ENCODE measurements around the gene NR3C2.
"Not testable (repeated sequence)": the region's sequence is repeated elsewhere in the genome, so short reads cannot be mapped to it uniquely, and the experiment has no call there.

The NR3C2 gene

GRCh38 chr4:148330161-148330560 is 112.1 kb downstream of the NR3C2 start:
- H3K4me3 ChIP-seq (ENCODE audit: low read depth, low read length), result no peak overlapping the region
- no peak for DNase-seq (ENCODE audit: low read depth)
- no peak for TF ChIP-seq CTCF (conservative IDR thresholded peaks at IDR 0.05; ENCODE audit: low read depth, low read length)

- TF ChIP-seq CTCF (conservative IDR thresholded peaks at IDR 0.05; ENCODE audit: low read depth, low read length), result no peak
These were observed 112.5 kb downstream of the NR3C2 start for GRCh38 chr4:148329751-148330150.

GRCh38 chr4:148327683-148328082 is 114.5 kb downstream of the NR3C2 start:
- no peak for TF ChIP-seq CTCF (conservative IDR thresholded peaks at IDR 0.05; ENCODE audit: low read depth, low read length)
- no peak overlapping the region for H3K4me3 ChIP-seq (ENCODE audit: low read depth, low read length)
- DNase-seq (ENCODE audit: low read depth), result no peak

More at GRCh38 chr4:148329751-148330150, 112.5 kb downstream of the NR3C2 start:
- no peak for DNase-seq (ENCODE audit: low read depth)
- no peak overlapping the region for H3K4me3 ChIP-seq (ENCODE audit: low read depth, low read length)

- DNase-seq (ENCODE audit: low read depth); H3K4me3 ChIP-seq (ENCODE audit: low read depth, low read length): not testable (repeated sequence)
These were observed 118.9 kb downstream of the NR3C2 start for GRCh38 chr4:148323316-148323715.

- peak; percentile 7 for DNase-seq (ENCODE audit: low read depth)
- no peak for TF ChIP-seq CTCF (conservative IDR thresholded peaks at IDR 0.05; ENCODE audit: low read depth, low read length)
- H3K4me3 ChIP-seq (ENCODE audit: low read depth, low read length), result no peak overlapping the region
These were observed 127.2 kb downstream of the NR3C2 start for GRCh38 chr4:148315049-148315448.

GRCh38 chr4:148312956-148313490 is 129.2 kb downstream of the NR3C2 start:
- TF ChIP-seq CTCF (conservative IDR thresholded peaks at IDR 0.05; ENCODE audit: low read depth, low read length), result no peak
- no peak for DNase-seq (ENCODE audit: low read depth)
- H3K4me3 ChIP-seq (ENCODE audit: low read depth, low read length), result no peak overlapping the region

GRCh38 chr4:148311526-148311925 is 130.7 kb downstream of the NR3C2 start:
- no peak for TF ChIP-seq CTCF (conservative IDR thresholded peaks at IDR 0.05; ENCODE audit: low read depth, low read length)
- no peak overlapping the region for H3K4me3 ChIP-seq (ENCODE audit: low read depth, low read length)
- no peak for DNase-seq (ENCODE audit: low read depth)
